Colonic mucosa (tissue), 4 donors: ENCODE results near the gene MEIS1. TPM values are rescaled to one million over a fixed set of nuclear protein-coding genes. Genes with fewer than 3 reads are reported as not detected.

Experiments used
- DNase-seq: peaks from one replicate; pipeline ENCODE4 v3.0.0-alpha.2; 2020
- H3K27ac ChIP-seq: fragments of 200-600 bp; one replicate; pipeline ENCODE4 v1.8.0; 2021
- H3K27me3 ChIP-seq: fragments of 200-600 bp; one replicate; pipeline ENCODE4 v1.8.0; 2021
- H3K36me3 ChIP-seq: fragments of 200-600 bp; one replicate; pipeline ENCODE4 v1.8.0; 2021
- H3K4me1 ChIP-seq: fragments of 200-600 bp; one replicate; pipeline ENCODE4 v1.8.0; 2021; ENCODE audit warnings: mild to moderate bottlenecking
- H3K4me3 ChIP-seq: fragments of 200-600 bp; one replicate; pipeline ENCODE4 v1.8.0; 2021
- H3K9ac ChIP-seq, 2 donors: one replicate each; pipeline ENCODE4 v1.7.0; 2013; ENCODE audit warnings: control low read depth in 2 of 2, low read depth in 2 of 2, low read length in 2 of 2
- H3K9me3 ChIP-seq: fragments of 200-600 bp; one replicate; pipeline ENCODE4 v1.8.0; 2021
- CTCF ChIP-seq: fragments of 200-600 bp; IDR thresholded peaks from one replicate; pipeline ENCODE4 v1.8.0; 2022; ENCODE audit warnings: antibody characterized with exemption, mild to moderate bottlenecking
- intact Hi-C: fragments of 100-400 bp; cut with DNase I; formaldehyde crosslinking; loops from one replicate; pipeline ENCODE4 v1.14.1; 2022
- total RNA-seq, 2 donors: library from RNA; stranded (reverse); fragmentation: NEBNext Ultra II Directional in 1 of 2; extraction: Animal tissue kit (Norgen Biotek cat#: 25700) in 1 of 2; gene quantifications; one replicate each; pipeline ENCODE4 v1.2.1, GENCODE V29; 2021
- donor health status: healthy.
- donor health status: DM: no; HTN: no; CAD: no.
- donor health status: DM: no; HTN: no; CAD: no.

Gene MEIS1
- total RNA-seq, 2 donors from 2014 or later, result 8.9 to 23.1 TPM

DNA sequence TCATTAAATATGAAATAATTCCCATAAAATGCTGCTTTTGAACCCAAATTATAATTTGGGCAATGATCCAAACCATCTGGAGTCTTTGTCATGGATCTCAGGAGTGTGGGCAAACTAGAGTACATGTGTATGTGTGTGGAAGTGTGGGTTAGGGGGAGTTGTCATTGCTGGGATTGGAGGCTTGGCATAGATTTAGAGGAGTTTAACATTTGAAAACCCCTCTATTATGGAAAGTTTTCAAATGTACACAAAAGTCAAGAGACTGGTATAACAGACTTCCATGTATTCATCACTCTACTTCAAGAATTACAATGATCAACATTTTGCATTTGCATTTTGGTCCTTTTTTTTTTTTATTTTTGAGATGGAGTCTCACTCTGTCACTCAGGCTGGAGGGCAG, 159.1 kb downstream of the MEIS1 start:
- intact Hi-C loops, result no loop called here
- no peak for TF ChIP-seq CTCF

GRCh38 chr2:66595556-66595955, 160.6 kb downstream of the MEIS1 start:
- Histone ChIP-seq H3K27ac (no peak overlapping the region), H3K9me3 (no peaks in the 10 kb centered on the region), H3K4me3 (no peak overlapping the region), H3K36me3 (no peaks in the 10 kb centered on the region), H3K9ac (no peak overlapping the region), H3K27me3 (no peaks in the 10 kb centered on the region), H3K4me1 (no peaks in the 10 kb centered on the region)
- TF ChIP-seq CTCF, result no peak
- no peak for DNase-seq
- intact Hi-C loops, result no loop called here

More for the DNA sequence above, 159.1 kb downstream of the MEIS1 start:
- Histone ChIP-seq H3K27ac (no peak overlapping the region), H3K9ac (no peak overlapping the region), H3K9me3 (no peaks in the 10 kb centered on the region), H3K27me3 (no peaks in the 10 kb centered on the region), H3K36me3 (no peaks in the 10 kb centered on the region), H3K4me3 (no peak overlapping the region), H3K4me1 (no peaks in the 10 kb centered on the region)
- no peak for DNase-seq

GRCh38 chr2:66596256-66596655, 161.3 kb downstream of the MEIS1 start:
- Histone ChIP-seq H3K27ac (no peak overlapping the region), H3K4me1 (no peaks in the 10 kb centered on the region)
- intact Hi-C loops, result no loop called here

GRCh38 chr2:66601624-66602023, 166.7 kb downstream of the MEIS1 start:
- no peak for TF ChIP-seq CTCF
- Histone ChIP-seq H3K4me3 (no peak overlapping the region), H3K4me1 (no peaks in the 10 kb centered on the region), H3K9me3 (no peaks in the 10 kb centered on the region), H3K27me3 (no peaks in the 10 kb centered on the region), H3K27ac (no peak overlapping the region), H3K9ac (no peak overlapping the region), H3K36me3 (no peaks in the 10 kb centered on the region)
- no peak for DNase-seq
- intact Hi-C loops, result no loop called here

More at GRCh38 chr2:66596256-66596655, 161.3 kb downstream of the MEIS1 start:
- Histone ChIP-seq H3K27me3 (no peaks in the 10 kb centered on the region), H3K36me3 (no peaks in the 10 kb centered on the region), H3K9ac (no peak overlapping the region), H3K4me3 (no peak overlapping the region), H3K9me3 (no peaks in the 10 kb centered on the region)
- DNase-seq, result no peak
- TF ChIP-seq CTCF, result no peak

DNA sequence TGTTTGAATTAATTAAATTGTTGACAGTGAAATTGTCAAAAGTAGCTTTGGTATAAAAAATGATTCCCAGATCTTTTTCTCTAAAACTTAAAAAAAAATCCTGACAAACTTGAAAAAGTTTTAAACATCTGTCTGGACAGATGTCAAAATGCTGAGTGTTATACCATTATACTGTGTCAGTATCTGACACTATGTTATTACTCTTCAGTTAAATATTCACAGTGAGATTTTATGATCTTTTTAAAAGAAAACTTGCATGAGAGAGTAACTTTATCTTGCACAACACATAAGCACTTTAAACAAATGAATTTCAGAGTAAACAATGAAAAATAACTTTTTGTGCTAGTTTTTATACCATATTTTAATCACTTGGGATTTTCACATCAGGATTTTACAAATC, 167.4 kb downstream of the MEIS1 start:
- H3K27me3 ChIP-seq, result no peaks in the 10 kb centered on the region
- H3K9me3 ChIP-seq, result no peaks in the 10 kb centered on the region
- intact Hi-C loops, result no loop called here
- TF ChIP-seq CTCF, result no peak
- no peak for DNase-seq
- H3K36me3 ChIP-seq, result no peaks in the 10 kb centered on the region
- no peak overlapping the region for H3K27ac ChIP-seq
- H3K4me1 ChIP-seq, result no peaks in the 10 kb centered on the region
- H3K4me3 ChIP-seq, result no peak overlapping the region
- H3K9ac ChIP-seq, result no peak overlapping the region

GRCh38 chr2:66604326-66604725, 169.4 kb downstream of the MEIS1 start:
- H3K27me3 ChIP-seq, result no peaks in the 10 kb centered on the region
- H3K9ac ChIP-seq, result no peak overlapping the region
- H3K4me3 ChIP-seq, result no peak overlapping the region
- TF ChIP-seq CTCF, result no peak
- H3K27ac ChIP-seq, result no peak overlapping the region
- no peaks in the 10 kb centered on the region for H3K9me3 ChIP-seq
- no peaks in the 10 kb centered on the region for H3K36me3 ChIP-seq
- DNase-seq, result no peak
- H3K4me1 ChIP-seq, result no peaks in the 10 kb centered on the region
- intact Hi-C loops, result no loop called here
